UCSD-AML1 (cell line): ENCODE data around the gene GNA12.

ENCODE experiments used
- DNase-seq: peaks from one replicate; lab custom pipeline; 2025; ENCODE audit not compliant: unreplicated experiment; lab: John Stamatoyannopoulos, UW

Gene GNA12

DNA sequence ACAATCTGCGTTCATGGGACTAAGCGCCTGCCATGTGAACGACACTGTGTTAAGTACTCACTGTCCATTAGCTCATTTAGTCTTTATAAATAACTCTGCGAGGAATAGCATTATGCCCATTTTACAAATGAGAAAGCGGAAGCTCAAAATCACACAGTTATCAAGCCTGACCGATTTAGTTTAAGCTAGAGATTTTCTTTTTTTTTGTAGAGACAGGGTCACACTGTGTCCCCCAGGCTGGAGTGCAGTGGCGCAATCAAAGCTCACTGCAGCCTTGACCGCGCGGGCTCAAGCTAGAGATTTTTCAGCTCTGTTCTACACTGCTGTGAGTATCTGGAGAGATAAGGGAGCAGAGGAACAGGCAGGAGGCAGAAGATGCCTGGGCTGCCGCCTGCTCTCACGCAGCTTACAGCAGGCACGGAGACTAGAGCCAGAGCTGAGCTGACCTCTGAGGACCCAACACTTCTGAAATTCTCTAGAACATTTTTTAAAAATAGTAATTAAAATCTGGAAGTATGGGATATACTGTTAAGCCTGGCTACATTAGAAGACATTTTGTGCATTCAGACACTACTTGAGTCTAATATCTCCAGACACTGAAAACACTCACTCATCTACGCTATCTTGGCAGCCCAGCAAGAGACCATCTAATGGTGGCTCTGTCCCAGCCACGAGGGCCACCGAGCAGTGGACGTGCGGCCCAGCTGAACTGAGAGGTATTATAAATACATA, 38.7 kb downstream of the GNA12 start:
- no peak for DNase-seq

DNA sequence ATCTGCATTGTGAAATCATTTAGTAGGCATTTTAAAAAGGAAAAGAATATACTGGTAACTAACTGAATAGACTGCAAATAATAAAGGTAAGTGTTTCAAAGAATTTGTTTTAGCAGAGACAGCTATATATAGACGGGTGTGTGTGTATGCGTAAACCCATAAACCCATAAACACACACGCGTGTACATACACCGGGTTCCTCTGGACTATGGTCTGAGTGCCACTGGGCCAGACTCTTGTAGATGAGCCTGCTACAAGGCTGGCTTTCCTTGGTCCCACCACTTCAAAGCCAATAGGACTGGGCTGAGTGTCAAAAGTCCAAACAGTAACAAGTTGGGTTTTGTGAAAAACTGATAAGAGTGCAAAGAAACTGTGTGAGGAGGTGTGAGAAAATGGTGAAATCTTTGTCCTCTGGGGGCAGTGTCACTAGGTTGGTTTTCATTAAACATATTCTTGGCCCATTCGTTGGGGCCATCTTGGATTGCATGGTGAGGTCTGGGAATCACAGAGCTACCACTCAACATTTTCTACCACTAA, 39.8 kb downstream of the GNA12 start:
- no peak for DNase-seq

DNA sequence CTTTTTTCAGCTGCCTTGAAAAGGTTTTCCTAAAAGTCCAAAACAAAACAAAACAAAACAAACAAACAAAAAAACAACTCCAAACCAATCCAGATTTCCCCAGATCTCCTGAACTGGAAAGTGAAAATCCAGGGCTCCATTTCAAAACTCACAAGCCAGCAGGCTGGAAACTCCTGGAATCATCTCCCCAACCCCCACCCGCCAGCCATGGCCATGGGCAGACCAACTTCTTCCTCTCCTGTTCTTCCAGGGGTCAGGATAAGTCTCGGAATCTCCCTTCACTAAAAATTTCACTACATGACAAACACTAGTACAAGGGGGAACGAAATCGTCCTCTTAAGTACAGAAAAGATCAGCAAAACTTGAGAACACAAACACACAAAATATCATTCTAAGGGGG, 40.4 kb downstream of the GNA12 start:
- DNase-seq = no peak

DNA sequence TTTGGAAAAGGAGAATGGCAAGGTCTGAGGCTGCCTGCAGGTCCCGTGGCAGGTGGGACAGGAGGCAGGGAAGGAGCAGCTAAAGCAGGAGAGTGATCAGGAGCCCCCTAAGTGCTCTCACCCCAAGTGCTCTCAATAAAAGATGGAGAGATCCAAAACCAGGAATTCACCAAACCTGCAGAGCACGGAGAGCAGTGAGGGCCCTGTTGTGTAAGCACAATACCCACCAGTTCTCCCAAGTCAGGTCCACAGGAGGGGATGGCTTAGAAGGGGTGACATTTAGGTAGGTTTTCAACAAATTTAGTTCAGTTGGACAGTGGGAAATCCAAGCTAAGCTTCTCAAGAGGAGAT, 40.8 kb downstream of the GNA12 start:
- no peak for DNase-seq

DNA sequence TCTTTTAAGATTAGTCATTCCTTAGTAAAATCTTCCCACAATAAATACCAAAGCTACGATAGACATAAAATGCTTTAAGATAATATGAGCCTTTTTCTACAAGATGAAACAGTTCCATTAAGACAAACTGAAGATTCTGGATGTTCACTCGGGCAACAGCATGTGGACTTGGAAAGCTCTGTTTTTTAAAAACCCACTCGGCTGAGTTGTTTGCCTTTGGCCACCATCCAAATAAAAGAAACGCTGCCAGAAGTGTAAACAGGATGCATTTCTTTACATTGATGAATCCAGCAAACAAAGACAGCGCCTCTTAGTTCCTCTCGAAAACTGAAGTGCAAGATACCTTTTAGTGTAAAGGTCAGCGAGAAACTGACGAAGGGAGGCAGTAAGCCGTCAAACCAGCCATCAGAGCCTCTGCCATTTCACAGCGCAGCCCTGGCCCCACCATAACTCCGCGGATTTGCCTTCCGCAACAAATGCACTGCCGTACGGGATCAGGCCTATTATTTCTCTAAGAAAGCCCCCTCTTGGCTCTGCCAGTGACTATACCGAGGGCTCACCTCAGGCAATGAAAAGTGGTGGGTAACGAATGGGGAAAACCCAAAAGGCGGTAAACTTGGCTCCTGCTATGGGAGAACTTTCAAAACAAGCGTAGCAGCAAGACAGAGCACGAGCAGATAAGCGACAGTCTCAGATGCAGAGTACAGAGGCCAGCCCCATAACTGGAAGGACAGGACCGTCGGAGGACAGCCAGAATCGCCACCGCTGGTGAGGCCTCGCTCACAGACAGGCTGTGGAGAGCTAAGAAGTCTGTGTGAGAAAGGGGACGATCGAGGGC, 41.4 kb downstream of the GNA12 start:
- DNase-seq = no peak

DNA sequence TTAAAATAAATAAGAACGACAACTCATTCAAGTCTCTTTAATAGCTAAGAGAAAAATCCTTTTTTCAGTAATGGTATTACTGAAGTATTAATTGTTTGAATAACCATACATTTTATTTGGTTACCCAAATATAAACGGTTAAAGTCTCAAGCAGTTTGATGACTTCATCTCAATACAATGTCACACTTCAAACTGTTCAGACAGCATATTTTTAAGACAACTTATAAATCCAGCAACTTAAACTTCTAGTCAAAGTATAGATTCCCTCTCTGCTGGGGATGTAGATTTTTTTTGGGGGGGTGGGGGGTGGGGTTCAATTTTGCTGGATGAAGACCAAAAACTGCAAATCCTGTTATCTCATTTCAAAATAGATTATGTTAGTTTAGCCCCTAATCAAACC, 42.0 kb downstream of the GNA12 start:
- DNase-seq = no peak

DNA sequence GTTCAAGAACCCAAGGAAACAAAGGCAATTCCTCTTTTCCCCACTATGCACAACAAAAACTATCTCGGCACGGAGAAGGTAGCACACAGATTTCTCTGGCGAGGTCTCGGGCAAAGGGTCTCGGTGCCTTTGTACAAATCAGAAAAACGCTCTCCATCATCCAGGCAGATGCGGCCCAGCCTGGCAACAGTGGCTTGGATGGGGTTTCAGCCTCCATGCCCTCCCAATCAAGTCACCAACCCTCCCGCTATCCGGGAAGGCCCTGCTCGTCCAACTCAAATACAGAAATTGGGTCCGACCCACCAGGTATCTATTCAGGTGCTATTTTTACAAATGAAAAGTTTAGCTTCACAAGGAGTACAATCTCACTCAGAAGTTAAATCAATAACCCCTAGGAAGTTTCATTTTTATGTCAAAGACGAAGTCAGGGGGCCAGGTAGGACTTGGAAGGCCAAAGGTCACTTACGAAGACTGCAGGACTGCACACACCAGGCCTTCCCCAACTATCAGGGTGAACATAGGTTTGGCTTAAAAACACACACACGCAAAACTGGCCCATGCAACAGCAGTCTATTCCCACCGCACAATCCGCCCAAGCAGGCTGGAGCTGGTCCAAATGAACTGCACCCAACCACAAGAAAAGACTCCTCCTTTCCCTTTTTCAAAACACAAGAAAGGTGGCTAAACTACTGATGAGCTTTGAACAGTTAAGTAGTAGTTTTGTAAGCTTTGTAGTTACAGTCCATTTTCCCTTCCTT, 43.0 kb downstream of the GNA12 start:
- no peak for DNase-seq

DNA sequence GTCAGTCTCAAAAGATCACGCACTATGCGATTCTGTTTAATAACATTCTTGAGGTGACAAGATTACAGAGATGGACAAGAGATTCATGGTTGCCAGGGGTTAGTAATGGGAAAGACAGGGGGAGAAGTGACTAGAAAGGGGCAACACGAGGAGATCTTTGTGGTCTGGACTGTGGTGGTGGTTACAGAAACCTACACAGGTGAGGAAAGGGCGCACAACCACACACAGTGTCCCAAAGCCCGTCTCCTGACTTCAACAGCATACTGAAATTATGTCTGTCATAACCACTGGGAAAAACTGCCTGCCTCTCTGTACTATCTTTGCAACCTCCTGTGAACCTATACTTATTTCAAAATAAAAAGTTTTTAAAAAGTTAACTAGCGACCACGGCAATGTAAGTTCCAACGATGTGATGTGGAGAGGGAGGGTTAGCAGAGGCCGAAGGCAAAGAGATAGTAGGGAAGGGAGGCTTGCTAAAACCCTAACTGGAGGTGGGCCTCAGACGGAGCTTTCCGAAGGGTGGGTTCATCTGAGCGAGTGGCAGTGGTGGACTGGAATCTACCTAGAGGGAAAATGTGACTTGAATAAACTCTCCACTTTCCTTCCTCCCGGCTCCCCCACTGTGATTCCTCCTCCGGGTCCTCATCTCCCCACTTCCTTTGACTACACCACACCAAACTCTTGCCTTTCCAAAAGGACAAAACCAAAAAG, 43.7 kb downstream of the GNA12 start:
- DNase-seq = no peak

DNA sequence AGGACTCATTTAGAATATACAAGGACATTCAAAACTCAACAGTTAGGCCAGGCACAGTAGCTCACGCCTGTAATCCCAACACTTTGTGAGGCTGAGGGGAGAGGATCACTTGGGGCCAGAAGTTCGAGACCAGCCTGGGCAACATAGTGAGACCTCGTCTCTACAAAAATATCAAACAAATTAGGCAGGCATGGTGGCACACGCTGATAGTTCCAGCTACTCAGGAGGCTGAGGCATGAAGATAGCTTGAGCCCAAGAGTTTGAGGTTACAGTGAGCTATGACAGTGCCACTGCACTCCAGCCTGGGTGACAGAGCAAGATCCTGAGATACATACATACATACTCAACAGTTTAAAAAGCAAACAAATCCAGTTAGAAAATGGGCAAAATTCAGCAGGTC, 44.9 kb downstream of the GNA12 start:
- no peak for DNase-seq

DNA sequence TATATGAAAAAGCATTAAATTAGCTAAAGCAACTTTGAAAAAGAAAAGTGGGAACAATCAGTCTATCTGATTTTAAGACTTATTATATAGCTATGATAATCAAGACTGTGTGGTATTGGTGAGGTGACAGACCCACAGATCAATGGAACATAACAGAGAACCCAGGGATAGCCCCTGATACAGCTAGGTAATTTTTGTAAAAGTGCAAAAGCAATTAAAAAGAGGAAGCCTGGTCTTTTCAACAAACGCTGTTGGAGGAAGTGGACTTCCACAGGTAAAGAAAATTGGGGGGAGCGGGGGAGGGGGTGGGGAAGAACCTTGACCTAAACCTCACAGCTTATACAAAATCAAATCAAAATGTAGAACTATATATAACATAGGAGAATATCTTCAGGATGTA, 45.4 kb downstream of the GNA12 start:
- peak; percentile 16 for DNase-seq

DNA sequence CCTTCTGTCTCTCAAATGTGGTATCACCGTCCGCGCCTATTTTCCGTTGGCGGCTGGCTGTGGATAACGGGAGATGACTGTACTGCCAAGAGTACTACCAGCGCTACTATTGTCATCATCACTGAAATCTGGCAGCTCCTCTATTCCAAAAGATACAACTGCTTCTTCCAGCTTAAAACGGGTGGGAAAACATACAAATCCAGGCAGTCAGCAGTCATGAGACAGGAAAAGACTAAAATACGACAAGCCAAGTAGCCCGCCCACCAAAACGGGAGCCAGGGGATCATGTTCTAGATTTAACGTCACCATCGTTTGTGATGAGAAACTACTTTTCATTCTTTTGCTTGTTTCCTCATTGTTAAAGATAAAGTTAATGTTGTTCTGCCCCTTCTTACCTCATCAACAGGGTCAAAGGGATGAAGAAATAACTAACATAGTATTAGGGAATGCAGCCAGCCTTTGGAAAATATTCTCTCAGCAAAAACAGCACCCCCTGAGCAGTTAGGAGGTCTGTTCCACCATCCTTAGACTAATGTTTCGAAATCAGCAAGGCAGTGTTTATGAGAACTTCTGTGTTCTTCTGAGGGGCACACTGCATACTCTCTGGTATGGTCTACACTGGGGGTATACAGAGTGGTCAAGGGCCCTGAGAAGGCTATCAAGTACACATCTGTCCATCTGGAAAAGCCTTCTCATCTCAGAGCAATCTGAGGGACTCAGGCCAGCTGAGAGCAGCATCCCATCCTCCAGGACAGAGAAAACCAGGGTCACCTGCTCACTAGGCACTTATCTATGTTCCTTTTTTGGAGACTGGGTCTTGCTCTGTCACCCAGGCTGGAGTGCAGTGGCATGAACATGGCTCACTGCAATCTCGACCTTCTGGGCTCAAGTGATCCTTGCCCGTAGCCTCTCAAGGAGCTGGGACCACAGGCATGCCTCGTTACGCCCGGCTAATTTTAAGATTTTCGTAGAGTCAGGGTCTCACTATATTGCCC, 47.5 kb downstream of the GNA12 start:
- no peak for DNase-seq

DNA sequence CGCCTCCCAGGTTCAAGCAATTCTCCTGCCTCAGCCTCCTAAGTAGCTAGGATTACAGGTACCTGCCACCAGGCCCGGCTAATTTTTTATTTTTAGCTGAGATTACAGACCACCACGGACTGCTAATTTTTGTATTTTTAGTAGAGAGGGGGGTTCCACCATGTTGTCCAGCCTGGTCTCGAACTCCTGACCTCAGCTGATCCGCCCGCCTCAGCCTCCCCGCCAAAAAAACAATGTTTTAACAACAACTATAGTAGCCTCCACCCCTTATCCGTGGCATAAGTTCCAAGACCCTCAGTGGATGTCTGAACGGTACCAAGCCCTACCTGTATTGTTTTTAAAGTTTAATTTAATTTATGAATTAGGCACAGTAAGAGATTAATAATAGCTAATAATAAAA, 48.2 kb downstream of the GNA12 start:
- no peak for DNase-seq

DNA sequence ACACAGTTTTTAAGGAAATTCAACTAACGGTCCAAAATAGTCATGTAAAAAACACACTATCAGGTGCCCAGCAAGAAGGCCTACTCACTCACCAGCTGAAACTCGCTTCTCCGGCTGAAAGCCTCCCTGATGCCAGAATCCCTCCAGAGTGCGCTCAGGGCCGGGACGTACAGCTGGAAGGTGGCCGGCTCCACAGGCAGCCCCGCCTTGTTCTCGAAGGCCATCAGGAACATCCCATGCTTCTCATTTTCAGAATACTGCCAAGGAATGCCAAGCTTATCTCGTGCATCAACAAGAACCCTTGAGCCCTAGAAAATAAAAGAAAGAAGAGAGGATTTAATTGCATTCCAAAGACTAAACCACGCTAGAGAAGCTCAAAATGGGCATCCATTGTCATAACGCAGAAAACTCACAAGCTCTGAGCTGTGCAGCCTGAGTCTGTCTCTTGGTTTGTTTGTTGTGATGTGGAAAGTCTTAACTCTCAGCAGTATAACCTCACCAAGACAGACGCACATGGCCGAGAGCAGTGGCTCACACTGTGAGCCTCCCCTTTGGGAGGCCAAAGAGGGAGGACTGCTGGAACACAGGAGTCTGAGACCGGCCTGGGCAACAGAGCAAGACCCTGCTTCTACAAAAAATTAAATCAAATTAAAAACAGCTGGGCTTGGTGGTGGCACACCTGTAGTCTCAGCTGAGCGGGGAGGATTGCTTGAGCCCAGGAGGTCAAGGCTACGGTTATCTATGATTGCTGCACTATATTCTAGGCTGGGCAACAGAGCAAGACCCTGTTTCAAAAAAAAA, 49.1 kb downstream of the GNA12 start:
- DNase-seq = no peak

DNA sequence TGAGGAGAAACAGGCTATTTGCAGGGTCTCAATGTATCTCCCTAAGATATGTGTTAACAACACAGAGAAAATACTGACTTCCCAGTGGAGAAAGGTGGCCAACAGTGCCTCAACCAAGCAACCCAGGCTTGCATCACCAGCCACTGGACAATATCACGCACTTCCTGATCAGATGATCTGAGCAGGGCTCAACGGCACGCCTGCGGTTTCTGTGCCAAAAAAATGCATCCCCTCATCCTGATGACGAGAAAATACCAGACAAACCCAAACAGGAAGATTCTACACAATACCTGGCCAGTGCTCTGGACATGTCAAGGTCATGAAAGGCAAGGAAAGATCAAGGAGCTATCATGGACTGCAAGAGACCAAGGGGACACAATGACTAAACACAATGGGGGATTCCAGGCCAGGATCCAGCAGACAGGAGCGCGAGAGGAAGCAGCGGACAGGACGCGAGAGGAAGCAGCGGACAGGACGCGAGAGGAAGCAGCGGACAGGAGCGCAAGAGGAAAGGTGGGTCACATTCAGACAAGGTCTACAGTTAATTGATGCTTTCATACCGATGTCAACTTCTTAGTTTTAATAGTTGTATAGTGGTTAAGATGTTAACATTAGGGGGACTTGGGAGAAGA, 51.1 kb downstream of the GNA12 start:
- DNase-seq = no peak

DNA sequence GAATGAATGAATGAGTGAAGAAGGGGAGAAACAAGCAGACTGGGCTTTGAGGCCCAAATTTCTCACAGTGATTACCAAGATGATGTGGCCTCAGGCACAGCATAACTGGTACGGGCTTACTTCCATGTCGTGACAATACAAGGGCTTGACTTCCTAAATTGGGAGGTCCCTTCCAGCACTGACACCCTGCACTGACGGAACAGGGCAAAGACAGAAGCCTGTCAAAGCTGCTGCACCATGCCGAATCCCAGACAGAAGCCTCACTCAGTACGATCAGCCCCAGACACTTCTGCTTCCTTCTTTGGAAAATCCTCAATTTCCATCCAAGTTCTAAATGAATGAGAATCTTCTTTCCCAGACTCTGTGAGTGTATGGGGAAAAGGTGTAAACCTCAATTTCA, 51.9 kb downstream of the GNA12 start:
- DNase-seq = no peak

DNA sequence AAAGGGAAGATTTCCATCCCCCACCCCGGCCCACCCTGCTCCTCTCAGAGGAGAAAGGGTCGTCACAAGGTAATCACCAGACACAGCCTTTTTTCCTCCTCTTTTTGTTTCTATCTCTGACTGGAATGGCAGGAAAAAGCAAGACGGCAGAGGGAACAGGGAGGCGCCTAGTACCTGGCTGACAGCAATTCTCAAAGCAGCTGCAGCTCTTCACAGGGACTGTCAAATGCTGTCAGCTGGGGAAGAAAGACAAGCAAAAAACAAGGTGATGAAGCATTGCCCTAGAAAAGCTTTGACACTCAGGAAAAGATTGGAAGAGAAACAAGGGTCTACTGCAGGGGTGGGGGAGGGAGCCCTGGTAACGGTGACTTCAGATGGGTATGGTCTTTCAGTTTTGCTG, 52.7 kb downstream of the GNA12 start:
- no peak for DNase-seq

DNA sequence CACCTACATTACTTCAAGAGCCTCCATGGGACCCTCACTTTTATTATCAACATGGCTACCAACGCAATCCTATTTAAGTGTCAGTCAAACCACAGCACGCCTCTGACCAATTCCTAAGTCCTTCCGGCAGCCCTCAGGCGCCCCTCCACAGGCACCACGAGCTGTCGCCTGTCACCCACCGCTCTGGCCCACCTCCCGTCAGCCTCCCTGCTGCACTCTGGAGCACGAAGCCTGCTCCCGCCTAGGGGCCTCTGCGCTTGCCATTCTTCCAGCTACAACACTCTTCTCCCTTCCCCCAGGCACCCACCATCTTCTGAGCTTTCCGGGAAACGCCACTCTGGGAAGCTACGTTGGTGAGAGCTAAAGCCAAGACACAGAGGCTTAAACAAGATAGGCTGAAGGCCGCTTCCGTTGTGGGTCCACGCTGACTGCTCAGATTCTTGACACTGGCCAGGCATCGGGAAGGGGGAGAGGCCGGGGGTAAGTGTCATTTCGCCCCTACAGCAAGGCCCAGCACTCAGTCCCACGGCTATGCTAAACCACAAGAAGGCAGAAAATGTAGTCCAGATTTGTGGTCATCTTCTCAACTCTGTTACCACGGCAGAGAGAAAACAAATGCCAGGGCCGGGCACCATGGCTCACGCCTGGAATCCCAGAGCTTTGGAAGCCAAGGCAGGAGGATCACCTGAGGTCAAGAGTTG, 56.7 kb downstream of the GNA12 start:
- DNase-seq = no peak

DNA sequence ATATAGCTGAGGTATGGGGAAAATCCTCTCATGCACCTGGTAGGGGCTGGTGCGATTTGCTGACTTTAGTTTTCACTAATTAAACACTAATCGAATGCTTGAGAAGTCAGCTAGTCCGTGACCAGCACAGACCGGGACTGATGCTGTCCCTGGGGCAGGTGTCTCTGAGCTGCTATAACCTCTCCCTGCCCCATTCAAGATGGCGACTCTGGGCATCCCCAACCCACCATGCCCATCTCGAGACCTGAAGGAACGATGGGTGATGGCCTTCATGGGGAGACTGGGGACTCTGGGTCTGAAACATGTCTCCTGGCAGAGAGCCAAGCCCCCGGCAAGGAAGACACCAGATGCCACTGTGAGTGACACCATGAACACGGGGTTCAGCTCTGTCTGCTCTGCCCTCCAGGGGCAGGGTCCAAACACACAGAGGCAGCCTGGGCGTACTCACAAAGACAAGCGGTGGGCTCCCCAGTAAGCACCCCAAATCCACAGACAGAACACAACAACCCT, 57.4 kb downstream of the GNA12 start:
- DNase-seq = no peak
